Stimulated activated CD4-positive, alpha-beta T cell treated with anti-CD3 and anti-CD28 coated beads, TNF-alpha, amount 100 ng/mL, for 24 hours (primary cell): Measurements from ENCODE around the gene GCG.

Experiments
- DNase-seq, 3 experiments: peaks; one replicate each; pipeline ENCODE4 v3.0.0-alpha.2; 2020; ENCODE audit warnings: low read depth in 3 of 3

GCG gene

DNA sequence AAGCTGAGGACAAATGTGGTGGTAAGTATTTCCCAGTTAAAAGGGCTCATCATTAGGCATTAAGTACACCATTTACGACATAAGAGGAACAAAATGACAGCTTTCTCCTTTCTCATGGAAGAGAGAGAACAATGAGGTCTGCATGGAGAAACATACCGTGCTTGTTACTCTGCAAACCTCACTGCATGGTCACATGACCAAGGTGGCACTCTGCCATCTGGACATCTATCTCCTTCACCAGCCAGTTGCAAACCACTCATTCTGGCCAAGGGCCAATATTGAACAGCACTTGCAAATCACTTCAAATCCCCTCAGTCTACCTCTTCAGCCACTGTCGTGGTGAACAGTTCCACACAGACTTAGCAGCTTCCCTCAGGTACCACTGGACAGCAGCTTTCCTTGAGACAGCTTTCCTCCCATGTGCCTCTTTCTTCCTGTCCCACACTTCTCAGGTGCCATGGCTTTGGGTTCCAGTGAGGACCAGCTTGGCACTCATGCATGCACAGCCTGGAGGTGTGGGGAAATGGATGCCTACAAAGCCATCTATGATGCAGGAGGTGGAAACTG is 48.5 kb downstream of the GCG start:
- no peak for DNase-seq

DNA sequence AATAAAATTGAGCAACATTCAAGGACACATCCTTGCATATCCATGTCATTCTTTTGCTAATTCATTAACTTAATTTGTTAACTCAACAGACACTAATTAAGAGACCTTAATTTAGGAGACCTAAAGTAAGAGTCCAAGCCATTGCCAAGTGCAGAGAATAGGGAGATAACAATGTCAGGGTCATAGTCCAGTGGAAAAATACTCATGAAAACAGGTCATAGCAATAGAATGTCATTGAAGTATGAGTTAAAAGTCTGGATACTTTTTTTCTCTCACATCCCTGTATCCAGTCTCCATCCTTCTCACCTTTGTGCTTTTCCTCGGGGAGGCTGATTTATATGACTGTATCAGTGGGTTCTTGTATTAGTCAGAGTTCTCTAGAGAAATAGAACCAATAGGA is 51.5 kb downstream of the GCG start:
- DNase-seq = no peak

DNA sequence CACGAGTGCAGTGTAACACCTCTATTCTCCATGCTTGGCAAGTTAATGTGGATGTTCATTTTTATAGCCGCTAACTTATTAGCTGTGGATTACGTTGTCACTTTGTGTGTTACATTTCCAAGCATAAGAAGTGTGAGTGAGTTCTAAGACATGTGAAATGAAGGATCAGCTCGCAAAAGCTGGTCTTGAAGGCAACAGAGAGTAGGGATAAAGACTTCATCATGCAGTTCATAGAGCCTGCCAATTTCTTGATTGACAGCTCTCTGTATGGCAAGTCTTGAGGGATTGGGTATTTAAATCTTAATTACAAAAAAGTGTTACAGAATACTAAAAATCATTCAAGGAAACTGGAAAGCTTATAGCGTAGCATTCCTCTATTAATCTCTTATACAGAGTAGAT is 52.2 kb downstream of the GCG start:
- no peak for DNase-seq
